ENCODE measurements around the gene ABCF1. TPM values are rescaled to one million over a fixed set of nuclear protein-coding genes. Genes with fewer than 3 reads are reported as not detected.

ABCF1 gene
- total and polyA plus RNA-seq, 9 of the 15 experiments (the other 6 are each of a cell fraction or from before 2014, with no cell fraction given) = 41.6 to 193 (median 102) TPM

- TF ChIP-seq SLC30A9 (CRISPR knock-in tag; IDR thresholded peaks at IDR 0.05) = no peak
- no peak for TF ChIP-seq ZBTB8A (IDR thresholded peaks at IDR 0.05; ENCODE audit: partially characterized antibody)
- peak; percentile 75 for TF ChIP-seq ERF (CRISPR knock-in tag; IDR thresholded peaks at IDR 0.05)
- no peak for TF ChIP-seq NELFE (IDR thresholded peaks at IDR 0.05; ENCODE audit: insufficient read depth, insufficient read length)
- TF ChIP-seq ZNF551 (CRISPR knock-in tag; IDR thresholded peaks at IDR 0.05) = peak; percentile 22; the same call in 1 of the 2 replicates
- TF ChIP-seq ZNF512 (tag; IDR thresholded peaks at IDR 0.05) = no peak
- no peak for TF ChIP-seq ZNF518B (CRISPR knock-in tag; IDR thresholded peaks at IDR 0.05)
- no peak for TF ChIP-seq TGIF2 (CRISPR knock-in tag; IDR thresholded peaks at IDR 0.05)
- no peak for TF ChIP-seq NR3C1 (CRISPR knock-in tag; IDR thresholded peaks at IDR 0.05)
- no peak for TF ChIP-seq EP300 (IDR thresholded peaks at IDR 0.05; ENCODE audit: low read length)
- no peak for TF ChIP-seq TEAD1 (CRISPR knock-in tag; IDR thresholded peaks at IDR 0.05)
- peak; percentile 27; the same call in 1 of the 2 replicates for TF ChIP-seq ZNF668 (CRISPR knock-in tag; IDR thresholded peaks at IDR 0.05)
- TF ChIP-seq BRD4 (IDR thresholded peaks at IDR 0.05) = no peak
- TF ChIP-seq SRF (CRISPR knock-in tag; IDR thresholded peaks at IDR 0.05) = peak in 1 of 2 experiments; percentile 31; a peak in 1 of 4 replicates
- TF ChIP-seq POLR3G (IDR thresholded peaks at IDR 0.05; ENCODE audit: extremely low read depth, insufficient read length, insufficient replicate concordance) = no peak
- TF ChIP-seq ZFPM2 (CRISPR knock-in tag; IDR thresholded peaks at IDR 0.05) = peak; percentile 41; the same call in 1 of the 2 replicates
- TF ChIP-seq CEBPG (CRISPR knock-in tag; IDR thresholded peaks at IDR 0.05) = no peak
- TF ChIP-seq CEBPG (tag; conservative IDR thresholded peaks at IDR 0.05 in 1 of 2, IDR thresholded peaks at IDR 0.05 in 1 of 2) = no peak
- TF ChIP-seq JUNB (CRISPR knock-in tag; conservative IDR thresholded peaks at IDR 0.05) = 0 out of 2 replicates have a peak, but pooled peaks have one; percentile 23
- TF ChIP-seq GABPB1 (CRISPR knock-in tag; IDR thresholded peaks at IDR 0.05) = no peak
- no peak for TF ChIP-seq CBFA2T3 (IDR thresholded peaks at IDR 0.05)
- TF ChIP-seq SNAPC5 (CRISPR knock-in tag; IDR thresholded peaks at IDR 0.05) = no peak
- no peak for TF ChIP-seq CBX5 (IDR thresholded peaks at IDR 0.05; ENCODE audit: borderline replicate concordance, low read depth)
These were observed 43.0 kb downstream of the ABCF1 start (continued) for GRCh38 chr6:30614044-30614842.

All from K562 (cell line).